Measurements from ENCODE around the gene ITSN1. TPM values are rescaled to one million over a fixed set of nuclear protein-coding genes. Genes with fewer than 3 reads are reported as not detected.

Gene ITSN1
- total and polyA plus RNA-seq, 8 donors, result 6.0 to 83.5 (median 25.4) TPM

GRCh38 chr21:33931799-33932390, 289.6 kb downstream of the ITSN1 start:
- Histone ChIP-seq H3K4me3 (peak overlapping the region; percentile 41 to 49 (median 44)), H3K27me3 (no peaks in the 10 kb centered on the region), H3K36me3 (no peaks in the 10 kb centered on the region), H3K9me3 (no peaks in the 10 kb centered on the region), H3K27ac (peak overlapping the region; percentile 60 to 81 (median 76)), H3K4me1 (peaks cover 0 to 23% (median 7%) of the 10 kb centered on the region in 4 donors)
- WGBS, 5 donors, result 18 to 42% (median 35%) methylated on average over 10 of the region's 10 CpGs
- peak in 1 of 2 donors; percentile 49 for DNase-seq
- TF ChIP-seq CTCF (IDR thresholded peaks at IDR 0.05) (no peak), POLR2AphosphoS5 (IDR thresholded peaks at IDR 0.05) (no peak)
- intact Hi-C loops (cut with DNase I; ENCODE audit: low total_unique reads), result no loop called here

- H3K27ac ChIP-seq, result peak overlapping the region in 3 of 5 donors; percentile 76 to 81 (median 77)
- 87 to 96% (median 93%) methylated on average over 5 of the region's 5 CpGs for WGBS, 5 donors
- intact Hi-C loops (cut with DNase I; ENCODE audit: low total_unique reads), result no loop called here
- no peaks in the 10 kb centered on the region for H3K27me3 ChIP-seq
- H3K9me3 ChIP-seq, result no peaks in the 10 kb centered on the region
- peak overlapping the region in 3 of 4 donors; percentile 41 to 49 (median 41) for H3K4me3 ChIP-seq
- peaks cover 0 to 28% (median 10%) of the 10 kb centered on the region in 4 donors for H3K4me1 ChIP-seq
- no peak for TF ChIP-seq POLR2AphosphoS5 (IDR thresholded peaks at IDR 0.05)
- no peak for DNase-seq
- H3K36me3 ChIP-seq, result no peaks in the 10 kb centered on the region
These were observed 290.4 kb downstream of the ITSN1 start for GRCh38 chr21:33932731-33933130.

GRCh38 chr21:33936301-33937038, 294.2 kb downstream of the ITSN1 start:
- peak overlapping the region in 4 of 5 donors; percentile 3 to 49 (median 43) for H3K27ac ChIP-seq
- no peaks in the 10 kb centered on the region for H3K9me3 ChIP-seq
- no peaks in the 10 kb centered on the region for H3K36me3 ChIP-seq
- no peak for TF ChIP-seq POLR2AphosphoS5 (IDR thresholded peaks at IDR 0.05)
- TF ChIP-seq CTCF (IDR thresholded peaks at IDR 0.05), result no peak
- TF ChIP-seq POLR2A (IDR thresholded peaks at IDR 0.05), result no peak
- TF ChIP-seq EP300 (IDR thresholded peaks at IDR 0.05), result no peak
- DNase-seq, result no peak
- H3K4me3 ChIP-seq, result no peak overlapping the region
- intact Hi-C loops (cut with DNase I; ENCODE audit: low total_unique reads), result no loop called here
- H3K27me3 ChIP-seq, result no peaks in the 10 kb centered on the region
- peaks cover 0 to 28% (median 12%) of the 10 kb centered on the region in 4 donors for H3K4me1 ChIP-seq
- WGBS, 5 donors, result 59 to 78% (median 70%) methylated on average over 4 of the region's 4 CpGs

GRCh38 chr21:33937146-33937545, 294.8 kb downstream of the ITSN1 start:
- peak overlapping the region in 3 of 5 donors; percentile 42 to 49 (median 44) for H3K27ac ChIP-seq
- 80 to 94% (median 90%) methylated on average over 4 of the region's 4 CpGs for WGBS, 5 donors

More at GRCh38 chr21:33937146-33937545, 294.8 kb downstream of the ITSN1 start:
- H3K27me3 ChIP-seq, result no peaks in the 10 kb centered on the region
- no peak for TF ChIP-seq CTCF (IDR thresholded peaks at IDR 0.05)
- no peak for TF ChIP-seq EP300 (IDR thresholded peaks at IDR 0.05)
- no peak for TF ChIP-seq POLR2AphosphoS5 (IDR thresholded peaks at IDR 0.05)
- TF ChIP-seq POLR2A (IDR thresholded peaks at IDR 0.05), result no peak
- intact Hi-C loops (cut with DNase I; ENCODE audit: low total_unique reads), result no loop called here
- DNase-seq, result no peak
- peaks cover 0 to 26% (median 10%) of the 10 kb centered on the region in 4 donors for H3K4me1 ChIP-seq
- no peaks in the 10 kb centered on the region for H3K9me3 ChIP-seq
- no peaks in the 10 kb centered on the region for H3K36me3 ChIP-seq
- no peak overlapping the region for H3K4me3 ChIP-seq
